CD4-positive, alpha-beta T cell treated with Interleukin-21 for 1 hour (primary cell): ENCODE measurements around the gene PLAGL2.
"Not testable (repeated sequence)": the region's sequence is repeated elsewhere in the genome, so short reads cannot be mapped to it uniquely, and the experiment has no call there.

Experiments
- DNase-seq: peaks from one replicate; pipeline ENCODE4 v3.0.0-alpha.2; 2020

PLAGL2 gene

GRCh38 chr20:32207626-32208498 is at the start of gene PLAGL2, which contains the start of gene POFUT1:
Gene PLAGL2, minus strand, starts transcription at chr20:32207743. Its CDS starts 5,565 bp downstream, at chr20:32202178.
Gene POFUT1, plus strand, starts transcription at chr20:32207880. Its CDS starts 62 bp downstream, at chr20:32207942.
- DNase-seq, result peak; percentile 92

GRCh38 chr20:32252189-32252588 is 44.6 kb upstream of the PLAGL2 start:
- DNase-seq, result no peak

- no peak for DNase-seq
Measured at GRCh38 chr20:32251470-32251869, 43.9 kb upstream of the PLAGL2 start.

- DNase-seq, result peak; percentile 70
Measured at GRCh38 chr20:32249030-32249738, 41.6 kb upstream of the PLAGL2 start.

- DNase-seq, result no peak
Measured at GRCh38 chr20:32248043-32248442, 40.5 kb upstream of the PLAGL2 start.

GRCh38 chr20:32246208-32246607 is 38.7 kb upstream of the PLAGL2 start:
- DNase-seq, result not testable (repeated sequence)

GRCh38 chr20:32244959-32245358 is 37.4 kb upstream of the PLAGL2 start:
- no peak for DNase-seq

GRCh38 chr20:32244150-32244823 is 36.7 kb upstream of the PLAGL2 start:
- DNase-seq, result no peak

- no peak for DNase-seq
Measured at GRCh38 chr20:32241807-32242206, 34.3 kb upstream of the PLAGL2 start.

GRCh38 chr20:32240205-32240604 is 32.7 kb upstream of the PLAGL2 start:
- no peak for DNase-seq

- no peak for DNase-seq
Measured at GRCh38 chr20:32238483-32239425, 31.2 kb upstream of the PLAGL2 start.

- no peak for DNase-seq
Measured at GRCh38 chr20:32237419-32237818, 29.9 kb upstream of the PLAGL2 start.

- no peak for DNase-seq
Measured at GRCh38 chr20:32236819-32237218, 29.3 kb upstream of the PLAGL2 start.

- no peak for DNase-seq
Measured at GRCh38 chr20:32236048-32236533, 28.5 kb upstream of the PLAGL2 start.

GRCh38 chr20:32235331-32236047 is 27.9 kb upstream of the PLAGL2 start:
- DNase-seq, result no peak

GRCh38 chr20:32234135-32234808 is 26.7 kb upstream of the PLAGL2 start:
- no peak for DNase-seq

GRCh38 chr20:32233286-32233685 is 25.7 kb upstream of the PLAGL2 start:
- DNase-seq, result no peak

GRCh38 chr20:32232326-32232886 is 24.9 kb upstream of the PLAGL2 start:
- no peak for DNase-seq

- peak; percentile 70 for DNase-seq
Measured at GRCh38 chr20:32231847-32232246, 24.3 kb upstream of the PLAGL2 start.

- DNase-seq, result no peak
Measured at GRCh38 chr20:32231245-32231644, 23.7 kb upstream of the PLAGL2 start.
